GM12878 (cell line): ENCODE data around the gene RANBP17. TPM values are rescaled to one million over a fixed set of nuclear protein-coding genes. Genes with fewer than 3 reads are reported as not detected.
"Not testable (repeated sequence)": the region's sequence is repeated elsewhere in the genome, so short reads cannot be mapped to it uniquely, and the experiment has no call there.

Experiments used
- ATAC-seq: fragments of 200-7000 bp; cut with Tn5 transposase; 3 replicates; pipeline ENCODE4 v1.9.1; 2020; ENCODE audit warnings: mild to moderate bottlenecking, moderate library complexity
- BruUV-seq: library from RNA; stranded (reverse); fragments of 400-500 nt; replicated peaks from 2 replicates; lab custom pipeline; 2021; lab: Mats Ljungman, UMichigan
- CTCF ChIA-PET: fragments of 300-600 bp; sonication (Branson Sonifier 250); formaldehyde crosslinking; extraction: SDS; loops from one replicate; lab custom pipeline; 2021; ENCODE audit warnings: inconsistent platforms; lab: Yijun Ruan, JAX
- POLR2A ChIA-PET: fragments of 350-600 bp; formaldehyde crosslinking; extraction: SDS; loops from one replicate; lab custom pipeline; 2021; ENCODE audit warnings: inconsistent platforms; lab: Charles Lee
- RAD21 ChIA-PET: fragments of 300-600 bp; sonication (Branson Sonifier 250); formaldehyde crosslinking; loops from one replicate; lab custom pipeline; 2023; ENCODE audit warnings: antibody characterized with exemption; ENCODE audit not compliant: unreplicated experiment; lab: Charles Lee
- SMC1A ChIA-PET: fragments of 300-600 bp; sonication (Branson Sonifier 250); formaldehyde crosslinking; loops from one replicate; lab custom pipeline; 2023; ENCODE audit not compliant: unreplicated experiment, uncharacterized antibody; lab: Charles Lee
- DNase-seq: peaks from one replicate; pipeline ENCODE4 v3.0.0-alpha.2; 2011; ENCODE audit warnings: low read depth, low spot score
- FAIRE-seq: peaks from 3 replicates; lab custom pipeline; 2011; peaks lifted over from hg19 to GRCh38; lab: Jason Lieb, UNC
- H2AFZ ChIP-seq: 2 replicates; pipeline ENCODE4 v1.6.0; 2011; ENCODE audit warnings: low read depth, low read length, control low read depth; ENCODE audit not compliant: control insufficient read depth
- H3K27ac ChIP-seq: 2 replicates; pipeline ENCODE4 v1.5.1; 2011; ENCODE audit warnings: control low read depth; ENCODE audit not compliant: control insufficient read depth, insufficient read depth
- H3K27me3 ChIP-seq, 2 experiments: replicated peaks in 1 of 2; 2 replicates each; pipeline versions ENCODE4 v1.6.0 to v1.6.1; 2011; ENCODE audit warnings: low read length in 1 of 2; ENCODE audit not compliant: control insufficient read depth in 2 of 2, insufficient read depth in 2 of 2
- H3K36me3 ChIP-seq, 2 experiments: 2 replicates each; pipeline ENCODE4 v1.5.1; 2011; ENCODE audit warnings: low read length in 1 of 2; ENCODE audit not compliant: control insufficient read depth in 2 of 2, insufficient read depth in 2 of 2
- H3K4me1 ChIP-seq: 2 replicates; pipeline ENCODE4 v1.6.1; 2011; ENCODE audit warnings: mild to moderate bottlenecking, low read length, moderate library complexity, mixed read lengths; ENCODE audit not compliant: control insufficient read depth, insufficient read depth
- H3K4me2 ChIP-seq: 2 replicates; pipeline ENCODE4 v1.6.0; 2011; ENCODE audit warnings: control low read depth; ENCODE audit not compliant: control insufficient read depth, insufficient read depth
- H3K4me3 ChIP-seq: fragments of 200-600 bp; sonication (generic); 2 replicates; pipeline ENCODE4 v1.5.1; 2016
- H3K79me2 ChIP-seq: 2 replicates; pipeline ENCODE4 v1.6.0; 2011; ENCODE audit warnings: low read length; ENCODE audit not compliant: control insufficient read depth, insufficient read depth
- H3K9ac ChIP-seq: 2 replicates; pipeline ENCODE4 v1.8.0; 2011; ENCODE audit warnings: low read length, control low read depth, mixed read lengths; ENCODE audit not compliant: control insufficient read depth, insufficient read depth
- H3K9me3 ChIP-seq: replicated peaks from 3 replicates; pipeline ENCODE4 v1.5.1; 2011; ENCODE audit warnings: mild to moderate bottlenecking, low read length; ENCODE audit not compliant: control insufficient read depth, insufficient read depth
- H4K20me1 ChIP-seq: 2 replicates; pipeline ENCODE4 v1.6.0; 2011; ENCODE audit not compliant: control insufficient read depth, insufficient read depth
- ATF7 ChIP-seq: fragments of 450-650 bp; IDR thresholded peaks from 2 replicates; pipeline ENCODE4 v1.6.1; 2016; ENCODE audit warnings: low read depth, mild to moderate bottlenecking
- BCL11A ChIP-seq: IDR thresholded peaks from 2 replicates; pipeline ENCODE4 v1.6.1; 2011; ENCODE audit warnings: low read depth, low read length
- CEBPB ChIP-seq, 2 experiments: fragments of 150-350 bp in 1 of 2; IDR thresholded peaks; 2 replicates each; pipeline ENCODE4 v1.6.1; 2012 to 2014; ENCODE audit warnings: low read depth in 2 of 2, low read length in 2 of 2, borderline replicate concordance in 1 of 2, inconsistent platforms in 1 of 2
- CHD2 ChIP-seq: IDR thresholded peaks from 2 replicates; pipeline ENCODE4 v1.6.1; 2011; ENCODE audit warnings: low read depth, low read length, improper control_type of control experiment, borderline replicate concordance
- CREB1 ChIP-seq: IDR thresholded peaks from 2 replicates; pipeline ENCODE4 v1.6.1; 2012; ENCODE audit warnings: low read depth, mild to moderate bottlenecking, inconsistent platforms
- CREM ChIP-seq: IDR thresholded peaks from 2 replicates; pipeline ENCODE4 v1.6.1; 2014; ENCODE audit warnings: antibody characterized with exemption, low read depth
- KLF5 ChIP-seq: fragments of 450-650 bp; IDR thresholded peaks from 2 replicates; pipeline ENCODE4 v1.6.1; 2014; ENCODE audit warnings: mild to moderate bottlenecking; ENCODE audit not compliant: partially characterized antibody
- MYC ChIP-seq: IDR thresholded peaks from 2 replicates; pipeline ENCODE4 v1.6.1; 2011; ENCODE audit warnings: mild to moderate bottlenecking, low read length, moderate library complexity, inconsistent platforms; ENCODE audit not compliant: insufficient read depth, insufficient replicate concordance, insufficient read length, severe bottlenecking
- NKRF ChIP-seq: fragments of 450-650 bp; conservative IDR thresholded peaks from 2 replicates; pipeline ENCODE4 v1.6.1; 2017; ENCODE audit warnings: mild to moderate bottlenecking, moderate library complexity
- NR2C2 ChIP-seq: IDR thresholded peaks from 2 replicates; pipeline ENCODE4 v1.6.1; 2011; ENCODE audit warnings: borderline replicate concordance, low read depth; ENCODE audit not compliant: control insufficient read depth, insufficient read length
- PML ChIP-seq: IDR thresholded peaks from 2 replicates; pipeline ENCODE4 v1.6.1; 2012; ENCODE audit warnings: low read length, inconsistent platforms
- RCOR1 ChIP-seq: conservative IDR thresholded peaks from 2 replicates; pipeline ENCODE4 v1.6.1; 2012; ENCODE audit warnings: low read depth, low read length, improper control_type of control experiment
- TBL1XR1 ChIP-seq: IDR thresholded peaks from 2 replicates; pipeline ENCODE4 v1.6.1; 2012; ENCODE audit warnings: low read depth, low read length, improper control_type of control experiment
- WGBS: methylation state at CpG from one replicate; pipeline ENCODE4 v1.1.6; 2016; ENCODE audit warnings: low lambda C conversion rate; ENCODE audit not compliant: insufficient replicate concordance, insufficient coverage; ENCODE audit errors: missing lambda C conversion rate; 5-methylcytosine and 5-hydroxymethylcytosine counted together
- in situ Hi-C: fragments of 300-500 bp; cut with MboI; formaldehyde crosslinking; loops from 9 replicates; pipeline ENCODE4 v1.14.3; 2018; ENCODE audit warnings: mixed read lengths
- intact Hi-C: fragments of 100-400 bp; cut with micrococcal nuclease; formaldehyde crosslinking; loops from one replicate; pipeline ENCODE4 v1.14.2; 2022; ENCODE audit not compliant: unreplicated experiment
- polyA plus RNA-seq, 11 experiments: library from polyadenylated mRNA; depleted of rRNA in 4 of 11; unstranded in 6 of 11; stranded (reverse) in 5 of 11; fragments of >200 nt; fragmentation: Nextera tagmentation in 4 of 11; fragmentation: Illumina TruSeq in 1 of 11; extraction: Ambion mirVana in 4 of 11; extraction: Trizol in 1 of 11; gene quantifications; 1 replicate in 1 of 11; 2 replicates in 10 of 11; pipeline versions ENCODE4 v1.2.1 to v1.2.3, GENCODE V29; 2011 to 2016; ENCODE audit warnings: inconsistent platforms in 2 of 11, missing spikeins in 2 of 11, low read depth in 1 of 11
- total RNA-seq, 4 experiments: library from RNA; depleted of rRNA in 3 of 4; stranded (reverse); fragments of >200 nt in 3 of 4; fragmentation: Illumina TruSeq in 1 of 4; extraction: Trizol in 1 of 4; gene quantifications; 2 replicates each; pipeline versions ENCODE4 v1.2.1 to v1.2.3, GENCODE V29; 2013 to 2021
- TF ChIP-seq, protein P1 (sequence below): fragments of 450-650 bp; IDR thresholded peaks from 2 replicates; pipeline ENCODE4 v1.6.1; 2016; ENCODE audit warnings: mild to moderate bottlenecking, moderate library complexity, borderline replicate concordance

The RANBP17 gene
- total and polyA plus RNA-seq, 10 of the 15 experiments (the other 5 are each of a cell fraction or from before 2014, with no cell fraction given), result 0.10 TPM; not detected in 9

GRCh38 chr5:170920196-170920595 lies 58.4 kb downstream of the RANBP17 start:
- BruUV-seq, result no TSS peak
- H3K36me3 ChIP-seq, result no peaks in the 10 kb centered on the region
- H2AFZ ChIP-seq, result no peak overlapping the region
- no peaks in the 10 kb centered on the region for H4K20me1 ChIP-seq
- H3K9ac ChIP-seq, result no peak overlapping the region
- intact Hi-C loops (no loop called here), in situ Hi-C loops (no loop called here)
- ATAC-seq (no peak), FAIRE-seq (no peak), DNase-seq (no peak)
- H3K4me1 ChIP-seq, result no peaks in the 10 kb centered on the region
- TF ChIP-seq CEBPB (IDR thresholded peaks at IDR 0.05; ENCODE audit: borderline replicate concordance in 1 of 2, low read depth in 2 of 2, low read length in 2 of 2), result no peak
- no peak for TF ChIP-seq PML
- TF ChIP-seq MYC, result no peak
- TF ChIP-seq CHD2, result no peak
- TF ChIP-seq ATF7, result no peak
- TF ChIP-seq BCL11A, result no peak
- TF ChIP-seq RCOR1, result no peak
- no peak for TF ChIP-seq KLF5
- no peak for TF ChIP-seq TBL1XR1
- no peak for TF ChIP-seq NKRF
- no peak for TF ChIP-seq CREM
- no peak for TF ChIP-seq NR2C2
- no peak for TF ChIP-seq CREB1
- TF ChIP-seq, protein P1, sequence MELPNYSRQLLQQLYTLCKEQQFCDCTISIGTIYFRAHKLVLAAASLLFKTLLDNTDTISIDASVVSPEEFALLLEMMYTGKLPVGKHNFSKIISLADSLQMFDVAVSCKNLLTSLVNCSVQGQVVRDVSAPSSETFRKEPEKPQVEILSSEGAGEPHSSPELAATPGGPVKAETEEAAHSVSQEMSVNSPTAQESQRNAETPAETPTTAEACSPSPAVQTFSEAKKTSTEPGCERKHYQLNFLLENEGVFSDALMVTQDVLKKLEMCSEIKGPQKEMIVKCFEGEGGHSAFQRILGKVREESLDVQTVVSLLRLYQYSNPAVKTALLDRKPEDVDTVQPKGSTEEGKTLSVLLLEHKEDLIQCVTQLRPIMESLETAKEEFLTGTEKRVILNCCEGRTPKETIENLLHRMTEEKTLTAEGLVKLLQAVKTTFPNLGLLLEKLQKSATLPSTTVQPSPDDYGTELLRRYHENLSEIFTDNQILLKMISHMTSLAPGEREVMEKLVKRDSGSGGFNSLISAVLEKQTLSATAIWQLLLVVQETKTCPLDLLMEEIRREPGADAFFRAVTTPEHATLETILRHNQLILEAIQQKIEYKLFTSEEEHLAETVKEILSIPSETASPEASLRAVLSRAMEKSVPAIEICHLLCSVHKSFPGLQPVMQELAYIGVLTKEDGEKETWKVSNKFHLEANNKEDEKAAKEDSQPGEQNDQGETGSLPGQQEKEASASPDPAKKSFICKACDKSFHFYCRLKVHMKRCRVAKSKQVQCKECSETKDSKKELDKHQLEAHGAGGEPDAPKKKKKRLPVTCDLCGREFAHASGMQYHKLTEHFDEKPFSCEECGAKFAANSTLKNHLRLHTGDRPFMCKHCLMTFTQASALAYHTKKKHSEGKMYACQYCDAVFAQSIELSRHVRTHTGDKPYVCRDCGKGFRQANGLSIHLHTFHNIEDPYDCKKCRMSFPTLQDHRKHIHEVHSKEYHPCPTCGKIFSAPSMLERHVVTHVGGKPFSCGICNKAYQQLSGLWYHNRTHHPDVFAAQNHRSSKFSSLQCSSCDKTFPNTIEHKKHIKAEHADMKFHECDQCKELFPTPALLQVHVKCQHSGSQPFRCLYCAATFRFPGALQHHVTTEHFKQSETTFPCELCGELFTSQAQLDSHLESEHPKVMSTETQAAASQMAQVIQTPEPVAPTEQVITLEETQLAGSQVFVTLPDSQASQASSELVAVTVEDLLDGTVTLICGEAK, result no peak
- H3K79me2 ChIP-seq, result no peaks in the 10 kb centered on the region
- H3K4me2 ChIP-seq, result no peak overlapping the region
- 54% methylated on average over 3 of the region's 3 CpGs for WGBS
- ChIA-PET SMC1A (no interaction called here), CTCF (no interaction called here), RAD21 (no interaction called here), POLR2A (no interaction called here)
- no peaks in the 10 kb centered on the region for H3K27me3 ChIP-seq
- no peak overlapping the region for H3K27ac ChIP-seq
- no peaks in the 10 kb centered on the region for H3K9me3 ChIP-seq
- no peak overlapping the region for H3K4me3 ChIP-seq

DNA sequence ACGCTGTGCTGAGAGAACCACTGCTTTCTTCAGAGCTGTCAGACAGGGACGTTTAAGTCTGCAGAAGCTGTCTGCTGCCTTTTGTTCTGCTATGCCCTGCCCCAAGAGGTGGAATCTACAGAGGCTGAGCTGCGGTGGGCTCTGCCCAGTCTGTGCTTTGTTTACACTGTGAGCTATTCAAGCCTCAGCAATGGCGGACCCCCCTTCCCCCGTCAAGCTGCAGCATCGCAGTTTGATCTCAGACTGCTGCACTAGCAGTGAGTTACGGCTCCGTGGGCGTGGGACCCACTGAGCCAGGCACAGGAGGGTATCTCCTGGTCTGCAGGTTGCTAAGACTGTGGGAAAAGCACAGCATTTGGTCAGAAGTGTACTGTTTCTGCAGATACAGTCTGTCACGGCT lies 60.5 kb downstream of the RANBP17 start:
- H3K4me3 ChIP-seq, H3K4me2 ChIP-seq, H3K36me3 ChIP-seq, H3K27ac ChIP-seq, H3K9ac ChIP-seq, H3K9me3 ChIP-seq, SMC1A ChIA-PET, H3K79me2 ChIP-seq, POLR2A ChIA-PET, CTCF ChIA-PET, in situ Hi-C loops, DNase-seq, intact Hi-C loops, H3K27me3 ChIP-seq, H2AFZ ChIP-seq, BruUV-seq, H4K20me1 ChIP-seq, H3K4me1 ChIP-seq, ATAC-seq, RAD21 ChIA-PET, FAIRE-seq: not testable (repeated sequence)
- WGBS, result 31% methylated on average over 10 of the region's 10 CpGs
